HL-60 (cell line): ENCODE results near the gene IRF4.
A peak's percentile ranks its signal among the peaks of the same experiment; 100 is the strongest.

Source experiments
- DNase-seq, 2 experiments: peaks; one replicate each; pipeline ENCODE4 v3.0.0-alpha.2; 2010 to 2020; ENCODE audit warnings: low read depth in 1 of 2, low spot score in 1 of 2
- H3K27ac ChIP-seq: fragments of 250-450 bp; sonication (Bioruptor Pico); replicated peaks from 2 replicates; pipeline ENCODE4 v1.5.1; 2020; ENCODE audit warnings: mild to moderate bottlenecking, moderate library complexity
- H3K27me3 ChIP-seq: fragments of 250-450 bp; sonication (Bioruptor Pico); 2 replicates; pipeline ENCODE4 v1.5.1; 2021; ENCODE audit warnings: mild to moderate bottlenecking, moderate library complexity; ENCODE audit not compliant: insufficient read depth, poor library complexity, severe bottlenecking
- H3K4me3 ChIP-seq: replicated peaks from 2 replicates; pipeline ENCODE4 v1.5.1; 2011; ENCODE audit warnings: mild to moderate bottlenecking, control low read depth, low read length; ENCODE audit not compliant: insufficient read depth
- CTCF ChIP-seq: IDR thresholded peaks from one replicate; pipeline ENCODE4 v1.5.1; 2011; ENCODE audit warnings: low read length, control low read depth, inconsistent platforms; ENCODE audit not compliant: insufficient read depth
- GABPA ChIP-seq: IDR thresholded peaks from 2 replicates; pipeline ENCODE4 v1.6.1; 2012; ENCODE audit warnings: low read depth
- POLR2AphosphoS5 ChIP-seq: IDR thresholded peaks from 2 replicates; pipeline ENCODE4 v1.6.1; 2012; ENCODE audit warnings: low read depth
- REST ChIP-seq: IDR thresholded peaks from 2 replicates; pipeline ENCODE4 v1.6.1; 2012; ENCODE audit warnings: low read depth; ENCODE audit not compliant: insufficient replicate concordance
- SPI1 ChIP-seq: IDR thresholded peaks from 2 replicates; pipeline ENCODE4 v1.6.1; 2012; ENCODE audit warnings: low read depth, mild to moderate bottlenecking, borderline replicate concordance

The IRF4 gene

GRCh38 chr6:386688-387266 is 4.8 kb upstream of the IRF4 start:
- peaks cover 35% of the 10 kb centered on the region for H3K27me3 ChIP-seq
- TF ChIP-seq POLR2AphosphoS5 (no peak), REST (no peak), GABPA (no peak), SPI1 (no peak), CTCF (no peak)
- H3K4me3 ChIP-seq, result no peak overlapping the region
- DNase-seq, result no peak
- no peak overlapping the region for H3K27ac ChIP-seq

- no peak overlapping the region for H3K27ac ChIP-seq
- TF ChIP-seq POLR2AphosphoS5, result no peak
- TF ChIP-seq GABPA, result no peak
- TF ChIP-seq SPI1, result no peak
- TF ChIP-seq REST, result no peak
- no peak for TF ChIP-seq CTCF
- no peak for DNase-seq
- no peak overlapping the region for H3K4me3 ChIP-seq
- peaks cover 41% of the 10 kb centered on the region for H3K27me3 ChIP-seq
Measured at GRCh38 chr6:387293-387741, 4.2 kb upstream of the IRF4 start.

- peaks cover 49% of the 10 kb centered on the region for H3K27me3 ChIP-seq
- TF ChIP-seq REST (no peak), CTCF (no peak), SPI1 (no peak), POLR2AphosphoS5 (no peak), GABPA (no peak)
Measured at GRCh38 chr6:388202-388903, 3.2 kb upstream of the IRF4 start.

More at GRCh38 chr6:388202-388903, 3.2 kb upstream of the IRF4 start:
- Histone ChIP-seq H3K4me3 (no peak overlapping the region), H3K27ac (no peak overlapping the region)
- DNase-seq, result peak in 1 of 2 experiments; percentile 11
